Activated naive CD4-positive, alpha-beta T cell treated with anti-CD3 and anti-CD28 coated beads, Interleukin-2, amount 50 U/mL, for 72 hours (primary cell): ENCODE results near the gene RIPOR1. TPM values are rescaled to one million over a fixed set of nuclear protein-coding genes. Genes with fewer than 3 reads are reported as not detected.
"Not testable (repeated sequence)": the region's sequence is repeated elsewhere in the genome, so short reads cannot be mapped to it uniquely, and the experiment has no call there.

Experiments
- ATAC-seq, 2 donors: fragments of 150-1000 bp; cut with Tn5 transposase; 2 replicates each; pipeline ENCODE4 v1.10.0; 2021; ENCODE audit warnings: mild to moderate bottlenecking in 2 of 2, moderate library complexity in 2 of 2
- DNase-seq, 2 donors: peaks; one replicate each; pipeline ENCODE4 v3.0.0; 2021 to 2022; ENCODE audit warnings: low spot score in 2 of 2
- H3K27ac Mint-ChIP-seq, 2 donors: one replicate each; pipeline ENCODE4 v1.8.0; 2022; ENCODE audit warnings: mild to moderate bottlenecking in 2 of 2, mixed read lengths in 2 of 2
- H3K36me3 Mint-ChIP-seq, 2 donors: one replicate each; pipeline ENCODE4 v1.8.0; 2022; ENCODE audit warnings: mixed read lengths in 2 of 2
- H3K9me3 Mint-ChIP-seq, 2 donors: one replicate each; pipeline ENCODE4 v1.8.0; 2022; ENCODE audit warnings: mixed read lengths in 2 of 2
- total RNA-seq, 2 donors: library from RNA; stranded (reverse); gene quantifications; one replicate each; pipeline ENCODE4 v1.2.3, GENCODE V29; 2022

The RIPOR1 gene
- total RNA-seq, 2 donors from 2014 or later, result 34.1 to 41.4 TPM

- DNase-seq (no peak), ATAC-seq (no peak)
- Mint-ChIP-seq H3K36me3 (no peaks in the 10 kb centered on the region), H3K9me3 (no peaks in the 10 kb centered on the region), H3K27ac (peak overlapping the region in 1 of 2 donors; percentile 90)
These were observed 968 bp downstream of the RIPOR1 start for GRCh38 chr16:67529582-67530012.

GRCh38 chr16:67530013-67530939 lies 1.6 kb downstream of the RIPOR1 start:
- Mint-ChIP-seq H3K36me3 (no peaks in the 10 kb centered on the region), H3K9me3 (no peaks in the 10 kb centered on the region), H3K27ac (peak overlapping the region in 1 of 2 donors; percentile 90)
- DNase-seq (no peak), ATAC-seq (peak; percentile 3 to 46)

GRCh38 chr16:67531247-67531646 lies 2.6 kb downstream of the RIPOR1 start:
- no peak for DNase-seq
- Mint-ChIP-seq H3K27ac (peak overlapping the region in 1 of 2 donors; percentile 28), H3K36me3 (no peaks in the 10 kb centered on the region), H3K9me3 (no peaks in the 10 kb centered on the region)
- ATAC-seq, result no peak

- H3K9me3 Mint-ChIP-seq, result no peaks in the 10 kb centered on the region
- H3K36me3 Mint-ChIP-seq, result no peaks in the 10 kb centered on the region
- DNase-seq, result no peak
- ATAC-seq, result no peak
- H3K27ac Mint-ChIP-seq, result no peak overlapping the region
These were observed 4.5 kb downstream of the RIPOR1 start for GRCh38 chr16:67533024-67533560.

GRCh38 chr16:67533987-67534386 lies 5.4 kb downstream of the RIPOR1 start:
- not testable (repeated sequence) for DNase-seq, H3K27ac Mint-ChIP-seq, ATAC-seq, H3K36me3 Mint-ChIP-seq, H3K9me3 Mint-ChIP-seq

GRCh38 chr16:67534431-67534830 lies 5.8 kb downstream of the RIPOR1 start:
- H3K9me3 Mint-ChIP-seq, result no peaks in the 10 kb centered on the region
- ATAC-seq (no peak), DNase-seq (no peak)
- H3K27ac Mint-ChIP-seq, result no peak overlapping the region
- H3K36me3 Mint-ChIP-seq, result peaks cover 0 to 7% of the 10 kb centered on the region in 2 donors

- no peaks in the 10 kb centered on the region for H3K9me3 Mint-ChIP-seq
- ATAC-seq (no peak), DNase-seq (no peak)
- H3K36me3 Mint-ChIP-seq, result peaks cover 0 to 7% of the 10 kb centered on the region in 2 donors
- no peak overlapping the region for H3K27ac Mint-ChIP-seq
These were observed 6.6 kb downstream of the RIPOR1 start for GRCh38 chr16:67535201-67535600.

- peak; percentile 61 to 72 for DNase-seq
- Mint-ChIP-seq H3K36me3 (peaks cover 0 to 16% of the 10 kb centered on the region in 2 donors), H3K9me3 (no peaks in the 10 kb centered on the region), H3K27ac (peak overlapping the region; percentile 32 to 72)
- ATAC-seq, result peak; percentile 71 to 78
These were observed 8.6 kb downstream of the RIPOR1 start for GRCh38 chr16:67537270-67537635.

GRCh38 chr16:67537636-67538591 lies 9.3 kb downstream of the RIPOR1 start:
- peak; percentile 48 to 80 for DNase-seq
- Mint-ChIP-seq H3K9me3 (no peaks in the 10 kb centered on the region), H3K36me3 (peaks cover 0 to 20% of the 10 kb centered on the region in 2 donors), H3K27ac (no peak overlapping the region)
- peak; percentile 61 to 67 for ATAC-seq

GRCh38 chr16:67538666-67539101 lies 10.1 kb downstream of the RIPOR1 start:
- ATAC-seq (no peak), DNase-seq (no peak)
- Mint-ChIP-seq H3K9me3 (no peaks in the 10 kb centered on the region), H3K36me3 (peaks cover 0 to 20% of the 10 kb centered on the region in 2 donors), H3K27ac (no peak overlapping the region)

GRCh38 chr16:67539271-67539670 lies 10.6 kb downstream of the RIPOR1 start:
- Mint-ChIP-seq H3K9me3 (no peaks in the 10 kb centered on the region), H3K36me3 (peaks cover 0 to 20% of the 10 kb centered on the region in 2 donors), H3K27ac (no peak overlapping the region)
- DNase-seq, result no peak
- ATAC-seq, result no peak

GRCh38 chr16:67539691-67540635 lies 11.3 kb downstream of the RIPOR1 start:
- Mint-ChIP-seq H3K9me3 (no peaks in the 10 kb centered on the region), H3K36me3 (peaks cover 0 to 20% of the 10 kb centered on the region in 2 donors), H3K27ac (peak overlapping the region in 1 of 2 donors; percentile 22)
- ATAC-seq (no peak), DNase-seq (no peak)

GRCh38 chr16:67540756-67541155 lies 12.1 kb downstream of the RIPOR1 start:
- ATAC-seq (no peak), DNase-seq (no peak)
- no peaks in the 10 kb centered on the region for H3K9me3 Mint-ChIP-seq
- H3K27ac Mint-ChIP-seq, result no peak overlapping the region
- peaks cover 0 to 20% of the 10 kb centered on the region in 2 donors for H3K36me3 Mint-ChIP-seq

- no peak for ATAC-seq
- no peaks in the 10 kb centered on the region for H3K9me3 Mint-ChIP-seq
- DNase-seq, result no peak
- peak overlapping the region in 1 of 2 donors; percentile 72 for H3K27ac Mint-ChIP-seq
- peaks cover 0 to 20% of the 10 kb centered on the region in 2 donors for H3K36me3 Mint-ChIP-seq
These were observed 13.0 kb downstream of the RIPOR1 start for GRCh38 chr16:67541391-67542263.

- Mint-ChIP-seq H3K36me3 (peaks cover 0 to 20% of the 10 kb centered on the region in 2 donors), H3K9me3 (no peaks in the 10 kb centered on the region), H3K27ac (peak overlapping the region in 1 of 2 donors; percentile 72)
- peak; percentile 19 to 78 for ATAC-seq
- peak in 1 of 2 donors; percentile 69 for DNase-seq
These were observed 13.8 kb downstream of the RIPOR1 start for GRCh38 chr16:67542464-67542863.
